ENCODE results near the gene NTF4.
A peak's percentile ranks its signal among the peaks of the same experiment; 100 is the strongest.

Gene NTF4

GRCh38 chr19:49103331-49104085 is 38.9 kb upstream of the NTF4 start:
- no peaks in the 10 kb centered on the region for H3K27me3 ChIP-seq (ENCODE audit: control insufficient read depth, insufficient read depth, low read length)
- no peaks in the 10 kb centered on the region for H3K4me1 ChIP-seq (ENCODE audit: control insufficient read depth, insufficient read depth, low read length)
- peaks cover 73% of the 10 kb centered on the region for H3K36me3 ChIP-seq (ENCODE audit: control insufficient read depth, insufficient read depth, low read length)
- no peak overlapping the region for H3K9ac ChIP-seq (ENCODE audit: low read depth, low read length)
- H3K4me3 ChIP-seq (ENCODE audit: low read depth, low read length), result no peak overlapping the region
- H3K9me3 ChIP-seq (ENCODE audit: control insufficient read depth, insufficient read depth, low read length), result no peaks in the 10 kb centered on the region

GRCh38 chr19:49102303-49102702 is 37.7 kb upstream of the NTF4 start:
- no peaks in the 10 kb centered on the region for H3K27me3 ChIP-seq (ENCODE audit: control insufficient read depth, insufficient read depth, low read length)
- no peak overlapping the region for H3K4me3 ChIP-seq (ENCODE audit: low read depth, low read length)
- H3K4me1 ChIP-seq (ENCODE audit: control insufficient read depth, insufficient read depth, low read length), result peaks cover 4% of the 10 kb centered on the region
- no peak overlapping the region for H3K9ac ChIP-seq (ENCODE audit: low read depth, low read length)
- peaks cover 69% of the 10 kb centered on the region for H3K36me3 ChIP-seq (ENCODE audit: control insufficient read depth, insufficient read depth, low read length)
- H3K9me3 ChIP-seq (ENCODE audit: control insufficient read depth, insufficient read depth, low read length), result no peaks in the 10 kb centered on the region

GRCh38 chr19:49101160-49101559 is 36.5 kb upstream of the NTF4 start:
- Histone ChIP-seq H3K36me3 (ENCODE audit: control insufficient read depth, insufficient read depth, low read length) (peaks cover 62% of the 10 kb centered on the region), H3K9ac (ENCODE audit: low read depth, low read length) (no peak overlapping the region), H3K4me3 (ENCODE audit: low read depth, low read length) (no peak overlapping the region), H3K9me3 (ENCODE audit: control insufficient read depth, insufficient read depth, low read length) (no peaks in the 10 kb centered on the region), H3K27me3 (ENCODE audit: control insufficient read depth, insufficient read depth, low read length) (no peaks in the 10 kb centered on the region), H3K4me1 (ENCODE audit: control insufficient read depth, insufficient read depth, low read length) (peaks cover 4% of the 10 kb centered on the region)

- H3K36me3 ChIP-seq (ENCODE audit: control insufficient read depth, insufficient read depth, low read length), result peaks cover 68% of the 10 kb centered on the region
- H3K9me3 ChIP-seq (ENCODE audit: control insufficient read depth, insufficient read depth, low read length), result no peaks in the 10 kb centered on the region
- no peak overlapping the region for H3K9ac ChIP-seq (ENCODE audit: low read depth, low read length)
- H3K4me3 ChIP-seq (ENCODE audit: low read depth, low read length), result no peak overlapping the region
- no peaks in the 10 kb centered on the region for H3K27me3 ChIP-seq (ENCODE audit: control insufficient read depth, insufficient read depth, low read length)
- H3K4me1 ChIP-seq (ENCODE audit: control insufficient read depth, insufficient read depth, low read length), result peaks cover 4% of the 10 kb centered on the region
Measured at GRCh38 chr19:49098795-49099194, 34.2 kb upstream of the NTF4 start.

GRCh38 chr19:49097453-49098288 is 33.1 kb upstream of the NTF4 start:
- Histone ChIP-seq H3K36me3 (ENCODE audit: control insufficient read depth, insufficient read depth, low read length) (peaks cover 60% of the 10 kb centered on the region), H3K4me1 (ENCODE audit: control insufficient read depth, insufficient read depth, low read length) (peaks cover 4% of the 10 kb centered on the region), H3K9ac (ENCODE audit: low read depth, low read length) (no peak overlapping the region), H3K9me3 (ENCODE audit: control insufficient read depth, insufficient read depth, low read length) (no peaks in the 10 kb centered on the region), H3K4me3 (ENCODE audit: low read depth, low read length) (no peak overlapping the region), H3K27me3 (ENCODE audit: control insufficient read depth, insufficient read depth, low read length) (no peaks in the 10 kb centered on the region)

GRCh38 chr19:49094505-49095482 is 30.2 kb upstream of the NTF4 start:
- H3K27me3 ChIP-seq (ENCODE audit: control insufficient read depth, insufficient read depth, low read length), result no peaks in the 10 kb centered on the region
- H3K9me3 ChIP-seq (ENCODE audit: control insufficient read depth, insufficient read depth, low read length), result no peaks in the 10 kb centered on the region
- H3K36me3 ChIP-seq (ENCODE audit: control insufficient read depth, insufficient read depth, low read length), result peaks cover 60% of the 10 kb centered on the region
- peak overlapping the region; percentile 5 for H3K9ac ChIP-seq (ENCODE audit: low read depth, low read length)
- peaks cover 4% of the 10 kb centered on the region for H3K4me1 ChIP-seq (ENCODE audit: control insufficient read depth, insufficient read depth, low read length)
- H3K4me3 ChIP-seq (ENCODE audit: low read depth, low read length), result no peak overlapping the region

- peaks cover 50% of the 10 kb centered on the region for H3K36me3 ChIP-seq (ENCODE audit: control insufficient read depth, insufficient read depth, low read length)
Measured at GRCh38 chr19:49092686-49093085, 28.1 kb upstream of the NTF4 start.

GRCh38 chr19:49091391-49092038 is 26.9 kb upstream of the NTF4 start:
- H3K4me3 ChIP-seq (ENCODE audit: low read depth, low read length), result no peak overlapping the region
- H3K9me3 ChIP-seq (ENCODE audit: control insufficient read depth, insufficient read depth, low read length), result no peaks in the 10 kb centered on the region
- H3K4me1 ChIP-seq (ENCODE audit: control insufficient read depth, insufficient read depth, low read length), result no peaks in the 10 kb centered on the region
- H3K36me3 ChIP-seq (ENCODE audit: control insufficient read depth, insufficient read depth, low read length), result peaks cover 55% of the 10 kb centered on the region
- H3K27me3 ChIP-seq (ENCODE audit: control insufficient read depth, insufficient read depth, low read length), result no peaks in the 10 kb centered on the region
- H3K9ac ChIP-seq (ENCODE audit: low read depth, low read length), result no peak overlapping the region

More at GRCh38 chr19:49092686-49093085, 28.1 kb upstream of the NTF4 start:
- Histone ChIP-seq H3K27me3 (ENCODE audit: control insufficient read depth, insufficient read depth, low read length) (no peaks in the 10 kb centered on the region), H3K9me3 (ENCODE audit: control insufficient read depth, insufficient read depth, low read length) (no peaks in the 10 kb centered on the region), H3K4me1 (ENCODE audit: control insufficient read depth, insufficient read depth, low read length) (peaks cover 4% of the 10 kb centered on the region), H3K9ac (ENCODE audit: low read depth, low read length) (no peak overlapping the region), H3K4me3 (ENCODE audit: low read depth, low read length) (no peak overlapping the region)

- Histone ChIP-seq H3K36me3 (ENCODE audit: control insufficient read depth, insufficient read depth, low read length) (peaks cover 26% of the 10 kb centered on the region), H3K4me3 (ENCODE audit: low read depth, low read length) (peak overlapping the region; percentile 94), H3K27me3 (ENCODE audit: control insufficient read depth, insufficient read depth, low read length) (no peaks in the 10 kb centered on the region), H3K4me1 (ENCODE audit: control insufficient read depth, insufficient read depth, low read length) (peaks cover 3% of the 10 kb centered on the region), H3K9ac (ENCODE audit: low read depth, low read length) (peak overlapping the region; percentile 94), H3K9me3 (ENCODE audit: control insufficient read depth, insufficient read depth, low read length) (no peaks in the 10 kb centered on the region)
Measured at GRCh38 chr19:49086296-49086695, 21.7 kb upstream of the NTF4 start.

- Histone ChIP-seq H3K27me3 (ENCODE audit: control insufficient read depth, insufficient read depth, low read length) (no peaks in the 10 kb centered on the region), H3K4me1 (ENCODE audit: control insufficient read depth, insufficient read depth, low read length) (peaks cover 3% of the 10 kb centered on the region), H3K9me3 (ENCODE audit: control insufficient read depth, insufficient read depth, low read length) (no peaks in the 10 kb centered on the region), H3K4me3 (ENCODE audit: low read depth, low read length) (peak overlapping the region; percentile 94), H3K9ac (ENCODE audit: low read depth, low read length) (peak overlapping the region; percentile 94), H3K36me3 (ENCODE audit: control insufficient read depth, insufficient read depth, low read length) (peaks cover 25% of the 10 kb centered on the region)
Measured at GRCh38 chr19:49085868-49086232, 21.2 kb upstream of the NTF4 start.
